OCI-LY1 (cell line): ENCODE data around the gene GRK5.

Source experiments
- H2AFZ ChIP-seq: fragments of 200-600 bp; sonication (generic), shearing (Covaris generic); 2 replicates; pipeline ENCODE4 v1.6.0; 2014; ENCODE audit warnings: antibody characterized with exemption, mild to moderate bottlenecking, low read length
- H3F3A ChIP-seq: fragments of 200-600 bp; sonication (generic), shearing (Covaris generic); 2 replicates; pipeline ENCODE4 v1.6.0; 2014; ENCODE audit warnings: mild to moderate bottlenecking, antibody characterized with exemption, low read length, moderate library complexity; ENCODE audit not compliant: insufficient read depth
- H3K27ac ChIP-seq: fragments of 200-600 bp; sonication (generic); 2 replicates; pipeline ENCODE4 v1.5.1; 2014; ENCODE audit warnings: low read length, mixed run types, mild to moderate bottlenecking, low read depth; ENCODE audit not compliant: poor library complexity, severe bottlenecking
- H3K27me3 ChIP-seq: fragments of 200-600 bp; sonication (generic); 2 replicates; pipeline ENCODE4 v1.6.0; 2014; ENCODE audit warnings: antibody characterized with exemption, mild to moderate bottlenecking, low read length, moderate library complexity; ENCODE audit not compliant: insufficient read depth
- H3K36me3 ChIP-seq: fragments of 200-600 bp; sonication (generic); 2 replicates; pipeline ENCODE4 v1.6.1; 2014; ENCODE audit warnings: mild to moderate bottlenecking, antibody characterized with exemption, low read length, moderate library complexity, mixed read lengths; ENCODE audit not compliant: insufficient read depth
- H3K4me1 ChIP-seq: fragments of 200-600 bp; sonication (generic); 2 replicates; pipeline ENCODE4 v1.5.1; 2014; ENCODE audit warnings: mild to moderate bottlenecking, low read length, moderate library complexity; ENCODE audit not compliant: insufficient read depth, severe bottlenecking
- H3K4me2 ChIP-seq: fragments of 200-600 bp; sonication (generic), shearing (Covaris generic); 2 replicates; pipeline ENCODE4 v1.6.1; 2014; ENCODE audit warnings: low read length
- H3K4me3 ChIP-seq: fragments of 200-600 bp; sonication (generic); 2 replicates; pipeline ENCODE4 v1.5.1; 2014; ENCODE audit warnings: low read length, low read depth, mild to moderate bottlenecking, mixed read lengths; ENCODE audit not compliant: poor library complexity, severe bottlenecking
- H3K79me2 ChIP-seq: fragments of 200-600 bp; shearing (Covaris generic); 2 replicates; pipeline ENCODE4 v1.6.1; 2016; ENCODE audit warnings: mixed run types, low read length, mixed read lengths; ENCODE audit not compliant: insufficient read depth
- H3K9ac ChIP-seq: fragments of 200-600 bp; sonication (generic), shearing (Covaris generic); 2 replicates; pipeline ENCODE4 v1.6.1; 2014; ENCODE audit warnings: mild to moderate bottlenecking, low read length, mixed read lengths
- H3K9me2 ChIP-seq: fragments of 200-600 bp; sonication (generic), shearing (Covaris generic); 2 replicates; pipeline ENCODE4 v1.6.1; 2014; ENCODE audit warnings: low read depth, mild to moderate bottlenecking, low read length, mixed read lengths
- H3K9me3 ChIP-seq: fragments of 200-600 bp; shearing (Covaris generic); 2 replicates; pipeline ENCODE4 v1.6.1; 2014; ENCODE audit warnings: low read length, mixed read lengths
- H4K20me1 ChIP-seq: fragments of 200-600 bp; sonication (generic), shearing (Covaris generic); 2 replicates; pipeline ENCODE4 v1.6.0; 2016; ENCODE audit warnings: mild to moderate bottlenecking, low read length; ENCODE audit not compliant: insufficient read depth
- CTCF ChIP-seq: fragments of 200-600 bp; sonication (generic), shearing (Covaris generic); IDR thresholded peaks from 2 replicates; pipeline ENCODE4 v1.5.1; 2017; ENCODE audit warnings: mild to moderate bottlenecking, antibody characterized with exemption, low read length, moderate library complexity, mixed read lengths
- EZH2 ChIP-seq: fragments of 200-600 bp; sonication (generic), shearing (Covaris generic); IDR thresholded peaks from 2 replicates; pipeline ENCODE4 v1.8.0; 2017; ENCODE audit warnings: borderline replicate concordance, mixed run types, mild to moderate bottlenecking, antibody characterized with exemption, low read length, moderate library complexity, mixed read lengths

Gene GRK5

GRCh38 chr10:119479532-119479931 is 272.2 kb downstream of the GRK5 start:
- Histone ChIP-seq H3K79me2 (no peaks in the 10 kb centered on the region), H3K4me1 (peaks cover 26% of the 10 kb centered on the region), H3K4me2 (peak overlapping the region; percentile 27; the same call in 1 of the 2 replicates), H3K4me3 (no peak overlapping the region), H3K9ac (no peak overlapping the region), H3K27me3 (0 out of 2 replicates have a peak, but pooled peaks cover 5% of the 10 kb centered on the region), H4K20me1 (no peaks in the 10 kb centered on the region), H2AFZ (no peak overlapping the region), H3F3A (no peaks in the 10 kb centered on the region), H3K27ac (no peak overlapping the region), H3K9me3 (no peaks in the 10 kb centered on the region), H3K9me2 (no peaks in the 10 kb centered on the region), H3K36me3 (no peaks in the 10 kb centered on the region)
- TF ChIP-seq EZH2 (no peak), CTCF (no peak)

GRCh38 chr10:119480667-119481066 is 273.3 kb downstream of the GRK5 start:
- H3K9ac ChIP-seq = no peak overlapping the region
- no peaks in the 10 kb centered on the region for H3F3A ChIP-seq
- H3K36me3 ChIP-seq = no peaks in the 10 kb centered on the region
- H3K4me3 ChIP-seq = no peak overlapping the region
- H3K79me2 ChIP-seq = no peaks in the 10 kb centered on the region
- peaks cover 26% of the 10 kb centered on the region for H3K4me1 ChIP-seq
- H3K27ac ChIP-seq = no peak overlapping the region
- no peak overlapping the region for H3K4me2 ChIP-seq
- H3K9me3 ChIP-seq = no peaks in the 10 kb centered on the region
- H3K9me2 ChIP-seq = no peaks in the 10 kb centered on the region
- H3K27me3 ChIP-seq = 0 out of 2 replicates have a peak, but pooled peaks cover 5% of the 10 kb centered on the region
- TF ChIP-seq CTCF = no peak
- no peak for TF ChIP-seq EZH2
- H2AFZ ChIP-seq = no peak overlapping the region
- H4K20me1 ChIP-seq = no peaks in the 10 kb centered on the region

DNA sequence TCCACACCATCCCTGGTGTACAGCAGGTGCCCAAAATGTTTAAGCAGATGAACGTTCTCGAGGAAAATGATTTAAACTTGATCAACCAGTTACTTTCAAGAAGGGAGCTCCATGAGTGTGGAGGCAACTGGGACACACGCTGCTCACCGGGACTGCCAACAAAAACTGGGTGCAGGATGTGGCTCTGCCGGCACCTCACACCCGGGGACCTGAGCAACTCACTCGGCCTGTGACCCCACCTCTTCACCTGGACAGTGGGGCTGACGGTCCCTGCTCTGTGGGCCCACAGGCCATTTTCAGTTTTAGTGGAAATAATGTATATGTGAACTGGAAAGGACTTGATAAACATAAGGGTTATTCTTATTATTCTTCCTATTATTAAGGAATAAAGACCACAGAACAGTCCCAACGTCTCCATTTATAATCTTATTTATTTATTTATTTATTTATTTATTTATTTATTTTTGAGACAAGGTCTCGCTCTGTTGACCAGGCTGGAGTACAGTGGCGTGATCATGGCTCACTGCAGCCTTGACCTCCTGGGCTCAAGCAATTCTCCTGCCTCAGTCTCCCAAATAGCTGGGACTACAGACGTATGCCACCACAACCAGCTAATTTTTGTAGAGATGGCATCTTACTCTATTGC is 274.5 kb downstream of the GRK5 start:
- Histone ChIP-seq H3K36me3 (no peaks in the 10 kb centered on the region), H3K9me2 (no peaks in the 10 kb centered on the region), H3K4me2 (no peak overlapping the region), H3K4me3 (no peak overlapping the region), H3F3A (no peaks in the 10 kb centered on the region), H3K9me3 (no peaks in the 10 kb centered on the region), H3K27me3 (0 out of 2 replicates have a peak, but pooled peaks cover 5% of the 10 kb centered on the region), H3K9ac (no peak overlapping the region), H3K4me1 (peaks cover 26% of the 10 kb centered on the region), H3K27ac (no peak overlapping the region), H2AFZ (no peak overlapping the region), H3K79me2 (no peaks in the 10 kb centered on the region), H4K20me1 (no peaks in the 10 kb centered on the region)
- no peak for TF ChIP-seq EZH2
- TF ChIP-seq CTCF = no peak
